H1 (cell line): ENCODE measurements around the gene TUBA1A. TPM values are rescaled to one million over a fixed set of nuclear protein-coding genes. Genes with fewer than 3 reads are reported as not detected.

Experiments
- CTCF ChIA-PET: fragments of 300-600 bp; sonication (Branson Sonifier 250); formaldehyde crosslinking; loops from one replicate; lab custom pipeline; 2021; ENCODE audit not compliant: partially characterized antibody; lab: Charles Lee
- POLR2A ChIA-PET: fragments of 300-600 bp; sonication (Branson Sonifier 250); formaldehyde crosslinking; loops from one replicate; lab custom pipeline; 2021; ENCODE audit warnings: inconsistent platforms; ENCODE audit not compliant: partially characterized antibody; lab: Charles Lee
- DNase-seq, 2 experiments: peaks; one replicate each; pipeline versions ENCODE4 v3.0.0 to v3.0.0-alpha.2; 2010 to 2022; ENCODE audit warnings: low spot score in 2 of 2, low read depth in 1 of 2, mixed read lengths in 1 of 2
- FAIRE-seq: peaks from 2 replicates; lab custom pipeline; 2011; peaks lifted over from hg19 to GRCh38; lab: Jason Lieb, UNC
- H2AFZ ChIP-seq: 2 replicates; pipeline ENCODE4 v1.8.1; 2012; ENCODE audit warnings: low read length, inconsistent platforms
- H2AK5ac ChIP-seq: 2 replicates; pipeline ENCODE4 v1.6.1; 2013; ENCODE audit warnings: low read depth, low read length
- H2BK120ac ChIP-seq: replicated peaks from 2 replicates; pipeline ENCODE3; 2013; ENCODE audit warnings: low read depth, low read length, inconsistent platforms
- H2BK12ac ChIP-seq: 2 replicates; pipeline ENCODE4 v1.6.1; 2013; ENCODE audit warnings: low read depth, low read length
- H2BK15ac ChIP-seq: 2 replicates; pipeline ENCODE4 v1.6.1; 2013; ENCODE audit warnings: low read length
- H2BK20ac ChIP-seq: 2 replicates; pipeline ENCODE4 v1.6.1; 2013; ENCODE audit warnings: low read length
- H2BK5ac ChIP-seq: 2 replicates; pipeline ENCODE4 v1.6.1; 2013; ENCODE audit warnings: low read depth, low read length
- H3K14ac ChIP-seq: 2 replicates; pipeline ENCODE4 v1.6.1; 2013; ENCODE audit warnings: inconsistent platforms; ENCODE audit not compliant: insufficient read length
- H3K18ac ChIP-seq: 2 replicates; pipeline ENCODE4 v1.6.1; 2013; ENCODE audit warnings: low read length; ENCODE audit errors: extremely low read depth
- H3K23ac ChIP-seq: 2 replicates; pipeline ENCODE4 v1.6.1; 2013; ENCODE audit warnings: inconsistent platforms; ENCODE audit not compliant: insufficient read length
- H3K23me2 ChIP-seq: 2 replicates; pipeline ENCODE4 v1.6.1; 2013; ENCODE audit warnings: low read depth, low read length
- H3K27ac ChIP-seq: 2 replicates; pipeline ENCODE4 v1.6.1; 2011; ENCODE audit warnings: low read depth, low read length, inconsistent platforms
- H3K27me3 ChIP-seq, 4 experiments: replicated peaks in 1 of 4; 1 replicate in 1 of 4; 2 replicates in 3 of 4; pipeline versions ENCODE4 v1.6.1 to v1.8.1; 2011 to 2013; ENCODE audit warnings: low read length in 3 of 4, mild to moderate bottlenecking in 3 of 4, inconsistent platforms in 2 of 4, mixed read lengths in 2 of 4, moderate library complexity in 1 of 4; ENCODE audit not compliant: control insufficient read depth in 3 of 4, insufficient read depth in 3 of 4; ENCODE audit errors: extremely low read depth in 1 of 4
- H3K36me3 ChIP-seq, 4 experiments: 2 replicates each; pipeline versions ENCODE4 v1.6.1 to v1.8.1; 2011 to 2013; ENCODE audit warnings: mild to moderate bottlenecking in 4 of 4, low read length in 3 of 4, moderate library complexity in 2 of 4, control low read depth in 1 of 4, inconsistent platforms in 1 of 4; ENCODE audit not compliant: insufficient read depth in 4 of 4, control insufficient read depth in 2 of 4
- H3K4ac ChIP-seq: replicated peaks from 2 replicates; pipeline ENCODE3; 2013; ENCODE audit warnings: low read length, low read depth, mixed read lengths, inconsistent platforms; ENCODE audit not compliant: insufficient read length
- H3K4me1 ChIP-seq, 4 experiments: replicated peaks in 1 of 4; 1 replicate in 1 of 4; 2 replicates in 3 of 4; pipeline versions ENCODE4 v1.6.1 to v1.8.1; 2011 to 2013; ENCODE audit warnings: low read length in 3 of 4, inconsistent platforms in 2 of 4, mixed read lengths in 1 of 4; ENCODE audit not compliant: insufficient read depth in 4 of 4, control insufficient read depth in 3 of 4
- H3K4me2 ChIP-seq, 2 experiments: 2 replicates each; pipeline versions ENCODE4 v1.6.1 to v1.8.1; 2011 to 2013; ENCODE audit warnings: low read depth in 2 of 2, low read length in 2 of 2, control low read depth in 1 of 2, inconsistent platforms in 1 of 2, mild to moderate bottlenecking in 1 of 2; ENCODE audit not compliant: insufficient read depth in 1 of 2
- H3K4me3 ChIP-seq, 4 experiments: fragments of 200-600, 300-600 bp in 1 of 4; sonication (generic), shearing (Covaris generic), sonication (Bioruptor Twin) in 1 of 4; 2 replicates each; pipeline versions ENCODE4 v1.5.1 to v1.8.1; 2011 to 2016; ENCODE audit warnings: low read length in 4 of 4, low read depth in 3 of 4, control low read depth in 2 of 4, inconsistent platforms in 2 of 4, mild to moderate bottlenecking in 2 of 4, mixed read lengths in 1 of 4, moderate library complexity in 1 of 4; ENCODE audit not compliant: insufficient read depth in 2 of 4; ENCODE audit errors: extremely low read depth in 1 of 4
- H3K56ac ChIP-seq: replicated peaks from 2 replicates; pipeline ENCODE3; 2013; ENCODE audit warnings: low read depth, mild to moderate bottlenecking, mixed read lengths, low read length, inconsistent platforms; ENCODE audit not compliant: insufficient read length
- H3K79me1 ChIP-seq: 2 replicates; pipeline ENCODE4 v1.6.1; 2013; ENCODE audit warnings: low read depth, low read length, control low read depth
- H3K79me2 ChIP-seq, 2 experiments: 2 replicates each; pipeline versions ENCODE4 v1.6.1 to v1.8.1; 2012 to 2013; ENCODE audit warnings: low read length in 2 of 2, mild to moderate bottlenecking in 2 of 2, inconsistent platforms in 1 of 2; ENCODE audit not compliant: insufficient read depth in 2 of 2, control insufficient read depth in 1 of 2
- H3K9ac ChIP-seq, 4 experiments: replicated peaks in 1 of 4; 1 replicate in 1 of 4; 2 replicates in 3 of 4; pipeline versions ENCODE4 v1.6.1 to v1.8.1; 2011 to 2013; ENCODE audit warnings: low read depth in 3 of 4, low read length in 3 of 4, control low read depth in 2 of 4, mild to moderate bottlenecking in 2 of 4, moderate library complexity in 2 of 4, inconsistent platforms in 1 of 4; ENCODE audit errors: extremely low read depth in 1 of 4
- H3K9me3 ChIP-seq, 2 experiments: 2 replicates each; pipeline versions ENCODE4 v1.6.1 to v1.8.1; 2012 to 2013; ENCODE audit warnings: mild to moderate bottlenecking in 2 of 2, moderate library complexity in 2 of 2, control low read depth in 1 of 2, inconsistent platforms in 1 of 2, low read depth in 1 of 2, low read length in 1 of 2, mixed read lengths in 1 of 2; ENCODE audit not compliant: insufficient read depth in 2 of 2
- H4K20me1 ChIP-seq, 2 experiments: replicated peaks in 1 of 2; 2 replicates each; pipeline versions ENCODE3 to v1.8.1; 2011 to 2013; ENCODE audit warnings: inconsistent platforms in 2 of 2, low read length in 2 of 2, mild to moderate bottlenecking in 1 of 2; ENCODE audit not compliant: insufficient read depth in 2 of 2, control insufficient read depth in 1 of 2
- H4K5ac ChIP-seq: 2 replicates; pipeline ENCODE4 v1.6.1; 2013; ENCODE audit warnings: low read length, low read depth, mixed read lengths, inconsistent platforms; ENCODE audit not compliant: insufficient read length
- H4K8ac ChIP-seq: 2 replicates; pipeline ENCODE4 v1.8.0; 2013; ENCODE audit warnings: mild to moderate bottlenecking, moderate library complexity, low read length, inconsistent platforms; ENCODE audit not compliant: insufficient read depth; ENCODE audit errors: extremely low read depth
- H4K91ac ChIP-seq: replicated peaks from 2 replicates; pipeline ENCODE3; 2013; ENCODE audit warnings: low read length, mixed read lengths, inconsistent platforms; ENCODE audit not compliant: insufficient read length
- ASH2L ChIP-seq: fragments of 200-600, 300-600 bp; sonication (generic); IDR thresholded peaks from one replicate; pipeline ENCODE4 v1.7.1; 2017; ENCODE audit warnings: low read length
- BCL11A ChIP-seq, 2 experiments: IDR thresholded peaks; one replicate each; pipeline ENCODE4 v1.6.1; 2011; ENCODE audit warnings: low read depth in 2 of 2, low read length in 2 of 2, mild to moderate bottlenecking in 2 of 2
- CBX5 ChIP-seq: fragments of 300-800, 300-1000 bp; sonication (generic); IDR thresholded peaks from 2 replicates; pipeline ENCODE4 v1.7.1; 2016; ENCODE audit warnings: antibody characterized with exemption, low read length, low read depth
- EZH2 ChIP-seq: fragments of 200-600 bp; sonication (generic); IDR thresholded peaks from 2 replicates; pipeline ENCODE4 v1.7.1; 2012; ENCODE audit warnings: low read depth, mild to moderate bottlenecking, moderate library complexity, low read length, inconsistent platforms; ENCODE audit not compliant: severe bottlenecking
- FOSL1 ChIP-seq: IDR thresholded peaks from 2 replicates; pipeline ENCODE4 v1.6.1; 2011; ENCODE audit warnings: mild to moderate bottlenecking, low read depth, low read length, moderate library complexity; ENCODE audit not compliant: insufficient read depth
- KDM5A ChIP-seq: fragments of 200-600 bp; IDR thresholded peaks from 2 replicates; pipeline ENCODE4 v1.7.1; 2012; ENCODE audit warnings: mild to moderate bottlenecking, low read length, inconsistent platforms, mixed read lengths
- MAFK ChIP-seq: IDR thresholded peaks from 2 replicates; pipeline ENCODE4 v1.6.1; 2012; ENCODE audit warnings: low read depth, mild to moderate bottlenecking, improper control_type of control experiment, low read length
- POLR2AphosphoS5 ChIP-seq: IDR thresholded peaks from 2 replicates; pipeline ENCODE4 v1.6.1; 2011; ENCODE audit warnings: low read depth, low read length
- POU5F1 ChIP-seq: IDR thresholded peaks from 2 replicates; pipeline ENCODE4 v1.6.1; 2011; ENCODE audit warnings: low read depth, mild to moderate bottlenecking, low read length, moderate library complexity
- SAP30 ChIP-seq: fragments of 300-600 bp; sonication (generic); IDR thresholded peaks from 2 replicates; pipeline ENCODE4 v1.7.1; 2012; ENCODE audit warnings: low read length, moderate library complexity, mild to moderate bottlenecking, inconsistent platforms; ENCODE audit not compliant: insufficient read depth, insufficient replicate concordance
- SIRT6 ChIP-seq: IDR thresholded peaks from one replicate; pipeline ENCODE4 v1.7.1; 2012; ENCODE audit warnings: low read length, inconsistent platforms
- SP1 ChIP-seq: IDR thresholded peaks from 2 replicates; pipeline ENCODE4 v1.6.1; 2011; ENCODE audit warnings: low read depth, low read length
- SP4 ChIP-seq: IDR thresholded peaks from 2 replicates; pipeline ENCODE4 v1.6.1; 2012; ENCODE audit warnings: low read length, inconsistent platforms
- polyA plus RNA-seq, 7 experiments: library from polyadenylated mRNA; depleted of rRNA in 3 of 7; stranded (reverse) in 5 of 7; unstranded in 2 of 7; fragments of >200 nt in 5 of 7; fragments of 200-250 nt in 2 of 7; gene quantifications; 1 replicate in 5 of 7; 2 replicates in 1 of 7; 4 replicates in 1 of 7; pipeline versions ENCODE4 v1.2.1 to v1.2.3, GENCODE V29; 2011 to 2013; ENCODE audit warnings: missing spikeins in 2 of 7, mixed read lengths in 2 of 7
- total RNA-seq: library from RNA; stranded (reverse); fragmentation: NEBNext Ultra II Directional; extraction: Animal tissue kit (Norgen Biotek cat#: 25700); gene quantifications from 2 replicates; pipeline ENCODE4 v1.2.1, GENCODE V29; 2021
- TF ChIP-seq, protein P1 (sequence below): IDR thresholded peaks from 2 replicates; pipeline ENCODE4 v1.6.1; 2012; ENCODE audit warnings: inconsistent platforms

The TUBA1A gene
- total and polyA plus RNA-seq, 2 of the 8 experiments (the other 6 are each of a cell fraction or from before 2014, with no cell fraction given) = 283 to 1,018 TPM

DNA sequence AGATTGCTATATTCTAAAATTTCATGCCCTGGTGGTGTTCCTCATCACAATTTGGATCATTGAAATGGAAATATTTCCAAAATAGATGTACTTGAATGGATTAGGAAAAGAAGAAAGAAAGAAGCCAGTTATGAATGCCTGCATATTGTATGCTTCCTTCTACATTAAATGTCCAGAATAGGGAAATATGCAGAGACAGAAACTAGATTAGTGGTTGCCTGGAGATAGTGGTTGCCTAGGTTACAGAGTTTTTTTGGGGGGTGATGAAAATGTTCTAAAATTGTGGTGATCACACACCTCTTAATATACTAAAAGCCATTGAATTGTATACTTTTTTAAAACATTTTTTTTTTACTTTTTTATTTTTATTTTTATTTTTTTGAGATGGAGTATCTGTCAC lies 18.0 kb downstream of the TUBA1A start:
- no peak for FAIRE-seq
- no peak overlapping the region for H3K4me3 ChIP-seq
- H3K23ac ChIP-seq = no peak overlapping the region
- TF ChIP-seq, protein P1, sequence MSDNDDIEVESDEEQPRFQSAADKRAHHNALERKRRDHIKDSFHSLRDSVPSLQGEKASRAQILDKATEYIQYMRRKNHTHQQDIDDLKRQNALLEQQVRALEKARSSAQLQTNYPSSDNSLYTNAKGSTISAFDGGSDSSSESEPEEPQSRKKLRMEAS = no peak
- no peak for TF ChIP-seq POU5F1
- TF ChIP-seq CBX5 = no peak
- no peak for TF ChIP-seq ASH2L
- TF ChIP-seq BCL11A (IDR thresholded peaks at IDR 0.05; ENCODE audit: low read depth in 2 of 2, low read length in 2 of 2) = no peak
- no peak for TF ChIP-seq SIRT6
- no peak for TF ChIP-seq FOSL1
- no peak for TF ChIP-seq SAP30
- no peak for TF ChIP-seq SP1
- TF ChIP-seq SP4 = no peak
- TF ChIP-seq POLR2AphosphoS5 = no peak
- TF ChIP-seq KDM5A = no peak
- no peak for TF ChIP-seq MAFK
- no peak for TF ChIP-seq EZH2

More for the DNA sequence above, 18.0 kb downstream of the TUBA1A start:
- H3K4ac ChIP-seq = no peak overlapping the region
- no peak overlapping the region for H4K91ac ChIP-seq
- H3K18ac ChIP-seq = no peak overlapping the region
- no peak overlapping the region for H2BK12ac ChIP-seq
- no peaks in the 10 kb centered on the region for H4K20me1 ChIP-seq
- H3K23me2 ChIP-seq = no peaks in the 10 kb centered on the region
- H2AFZ ChIP-seq = no peak overlapping the region
- no peak overlapping the region for H4K8ac ChIP-seq
- no peak overlapping the region for H4K5ac ChIP-seq
- H2BK5ac ChIP-seq = no peak overlapping the region
- no peak overlapping the region for H3K9ac ChIP-seq
- H2BK20ac ChIP-seq = no peak overlapping the region
- no peak overlapping the region for H3K27ac ChIP-seq
- no peak overlapping the region for H2BK120ac ChIP-seq
- POLR2A ChIA-PET = interaction anchor here (4.7 kb wide), 1 partner anchor 40 kb away, joined by 19 read pairs; the partner anchor contains the start of gene TUBA1B
- H3K9me3 ChIP-seq = no peaks in the 10 kb centered on the region
- no peaks in the 10 kb centered on the region for H3K36me3 ChIP-seq
- H3K27me3 ChIP-seq = no peaks in the 10 kb centered on the region
- CTCF ChIA-PET = interaction anchor here (0.6 to 1.3 kb wide), 4 partner anchors 12 to 92 kb away, joined by 3 read pairs; no protein-coding TSS in a partner anchor
- H3K79me2 ChIP-seq = no peaks in the 10 kb centered on the region
- no peak overlapping the region for H3K56ac ChIP-seq
- no peak for DNase-seq
- no peak overlapping the region for H3K4me2 ChIP-seq
- no peak overlapping the region for H3K14ac ChIP-seq
- no peaks in the 10 kb centered on the region for H3K79me1 ChIP-seq
- no peak overlapping the region for H2BK15ac ChIP-seq
- H2AK5ac ChIP-seq = no peak overlapping the region
- no peaks in the 10 kb centered on the region for H3K4me1 ChIP-seq
